NT2/D1 (cell line): ENCODE measurements around the gene SMIM28.

Experiments
- SUZ12 ChIP-seq: IDR thresholded peaks from 2 replicates; pipeline ENCODE4 v1.6.1; 2011; ENCODE audit not compliant: insufficient read length, insufficient read depth; ENCODE audit errors: extremely low read depth
- YY1 ChIP-seq: IDR thresholded peaks from 2 replicates; pipeline ENCODE4 v1.6.1; 2011; ENCODE audit not compliant: insufficient read length, insufficient read depth

GRCh38 chr6:138428944-138429598 lies 51.4 kb downstream of the SMIM28 start:
- TF ChIP-seq YY1 = no peak
- TF ChIP-seq SUZ12 = no peak
